GM18520 (cell line): ENCODE results near the gene CDK6.

Experiments used
- ATAC-seq: cut with Tn5 transposase; IDR thresholded peaks from one replicate; pipeline ENCODE4 v1.9.1; 2021; ENCODE audit not compliant: unreplicated experiment

The CDK6 gene

DNA sequence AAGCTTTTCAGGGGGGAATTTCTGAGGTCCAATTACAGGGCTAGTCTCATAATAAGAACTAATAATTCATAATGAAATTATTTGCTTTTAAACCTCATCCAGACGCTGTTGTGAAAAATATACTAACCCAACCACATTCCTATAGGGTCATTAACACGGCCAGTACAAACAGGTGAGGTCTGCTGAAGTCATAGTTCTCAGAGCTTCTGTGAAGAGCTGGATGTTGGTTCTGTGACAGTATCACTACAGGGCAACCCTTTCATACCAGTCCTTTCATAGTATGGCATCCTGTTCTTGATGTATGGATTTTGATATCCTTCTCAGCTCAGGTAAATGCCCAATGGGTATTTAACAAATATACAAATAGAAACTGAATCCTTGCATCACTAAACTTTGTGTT lies 183.8 kb downstream of the CDK6 start:
- no peak for ATAC-seq

DNA sequence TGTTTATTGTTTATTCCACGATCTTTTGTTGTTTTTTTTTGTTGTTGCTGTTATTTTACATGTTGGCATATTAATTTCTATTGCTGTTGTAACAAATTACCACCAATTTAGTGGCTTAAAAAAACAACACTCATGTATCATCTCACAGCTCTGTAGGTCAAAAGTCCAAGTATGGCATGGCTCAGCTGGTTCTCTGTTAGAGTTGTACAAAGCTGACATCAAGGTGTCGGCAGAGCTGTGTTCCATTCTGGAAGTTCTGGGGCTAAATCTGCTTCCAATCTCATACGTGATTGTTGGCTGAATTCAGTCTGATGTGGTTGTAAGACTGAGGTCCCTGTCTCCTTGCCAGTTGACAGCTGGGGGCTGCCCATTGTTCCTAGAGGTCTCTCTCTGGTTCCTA lies 186.0 kb downstream of the CDK6 start:
- ATAC-seq: no peak

DNA sequence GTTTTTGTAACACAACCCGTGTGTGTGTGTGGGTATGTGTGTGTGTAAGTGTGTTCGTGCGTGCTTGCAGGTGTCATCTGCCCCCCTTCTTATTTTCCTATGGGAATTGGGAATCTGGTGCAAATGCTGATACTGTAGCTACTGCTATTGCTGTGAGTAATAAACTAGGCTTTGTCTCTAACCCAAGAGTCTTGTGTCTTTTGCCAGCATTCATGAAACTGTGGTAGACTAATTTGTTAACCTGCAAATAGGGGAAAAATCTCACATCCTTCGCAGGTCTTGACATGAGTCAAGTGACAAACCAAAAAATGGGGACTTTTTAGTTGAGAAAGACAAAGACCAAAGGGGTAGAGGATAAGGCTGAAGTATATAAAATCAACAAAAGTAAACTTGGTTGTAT lies 188.3 kb downstream of the CDK6 start:
- peak; percentile 60 for ATAC-seq

GRCh38 chr7:92647652-92648051 lies 188.7 kb downstream of the CDK6 start:
- ATAC-seq: no peak

DNA sequence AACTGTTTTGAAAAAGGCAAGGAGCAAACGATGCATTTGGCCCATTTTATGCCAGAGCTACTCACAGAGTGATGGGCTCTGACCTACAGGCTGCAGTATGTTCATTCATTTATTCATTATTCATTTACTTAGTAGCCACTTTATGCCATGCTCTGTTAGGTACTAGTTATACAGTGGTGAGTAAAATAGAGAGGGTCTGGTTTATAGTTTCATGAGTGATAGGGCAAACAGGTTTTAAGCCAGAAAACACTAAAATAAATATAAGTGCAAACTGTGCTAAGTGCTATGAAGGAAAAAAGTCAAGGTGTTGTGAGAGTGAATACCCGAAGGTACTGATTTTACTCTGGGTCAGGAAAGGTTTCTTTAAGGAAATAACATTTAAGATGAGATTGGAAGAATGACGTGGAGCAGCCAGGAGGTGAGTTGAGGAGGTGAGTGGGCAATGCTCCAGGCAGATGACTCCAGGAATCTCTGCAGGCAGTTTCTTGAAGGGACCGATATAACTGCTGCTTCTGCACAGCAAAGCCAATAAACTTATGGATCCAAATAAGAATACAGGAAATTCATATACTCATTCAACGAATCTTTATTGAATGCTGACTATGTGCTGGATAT lies 189.3 kb downstream of the CDK6 start:
- peak; percentile 20 for ATAC-seq

GRCh38 chr7:92645114-92646061 lies 191.0 kb downstream of the CDK6 start:
- no peak for ATAC-seq

DNA sequence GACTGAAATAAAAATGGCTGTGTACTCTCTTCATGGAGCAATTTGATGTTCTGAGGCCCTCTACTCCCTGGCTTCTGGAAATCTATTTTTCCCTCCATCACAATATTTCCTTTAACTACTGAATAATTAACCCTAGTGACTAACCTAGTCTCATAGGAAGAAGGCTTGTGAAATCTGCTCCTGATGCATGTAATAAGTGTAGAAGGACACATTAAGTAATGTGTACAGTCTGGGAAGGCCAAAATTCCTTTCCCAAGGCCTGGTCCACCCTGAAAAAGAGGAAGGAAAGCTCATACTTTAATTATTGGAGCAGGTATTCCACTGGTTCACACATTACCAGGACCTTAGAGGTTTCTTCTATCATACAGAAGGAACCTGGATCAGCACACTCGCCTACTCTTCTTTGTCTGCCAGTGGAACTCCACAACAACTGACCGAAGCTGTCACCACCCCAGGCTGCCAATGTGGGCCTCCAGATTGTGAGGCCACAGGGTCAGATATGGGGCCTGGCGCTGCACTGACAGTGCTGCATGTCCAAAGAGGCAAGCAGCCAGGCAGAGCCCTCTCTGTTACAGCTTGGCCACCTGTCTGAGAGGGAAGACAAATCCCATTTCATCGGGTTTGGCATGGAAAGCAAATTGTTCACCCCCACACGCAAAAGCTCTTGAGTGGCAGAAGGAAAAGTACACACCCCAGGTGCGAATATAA lies 191.8 kb downstream of the CDK6 start:
- ATAC-seq: no peak

DNA sequence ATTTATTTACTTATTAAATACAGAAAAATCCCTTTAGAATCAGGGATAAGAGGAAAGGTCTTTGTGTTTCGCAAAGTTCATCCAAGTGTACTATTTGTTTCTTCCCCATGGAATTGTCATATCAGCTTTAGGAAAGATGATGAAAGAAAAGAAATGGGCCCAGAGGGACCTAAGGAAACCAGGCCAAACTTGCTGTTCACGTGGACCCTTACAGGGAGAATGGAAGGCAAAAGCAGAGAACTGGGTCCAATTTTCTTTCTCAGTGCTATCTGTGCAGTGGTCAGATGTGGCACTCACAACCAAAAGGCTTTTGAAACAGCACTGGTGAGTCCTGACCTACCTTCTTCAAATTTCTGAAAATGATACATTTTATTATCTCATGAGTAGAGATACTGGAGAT lies 192.6 kb downstream of the CDK6 start:
- ATAC-seq: no peak

- ATAC-seq: peak; percentile 73
These were observed 194.4 kb downstream of the CDK6 start for GRCh38 chr7:92641921-92642511.

GRCh38 chr7:92639966-92640365 lies 196.4 kb downstream of the CDK6 start:
- no peak for ATAC-seq

DNA sequence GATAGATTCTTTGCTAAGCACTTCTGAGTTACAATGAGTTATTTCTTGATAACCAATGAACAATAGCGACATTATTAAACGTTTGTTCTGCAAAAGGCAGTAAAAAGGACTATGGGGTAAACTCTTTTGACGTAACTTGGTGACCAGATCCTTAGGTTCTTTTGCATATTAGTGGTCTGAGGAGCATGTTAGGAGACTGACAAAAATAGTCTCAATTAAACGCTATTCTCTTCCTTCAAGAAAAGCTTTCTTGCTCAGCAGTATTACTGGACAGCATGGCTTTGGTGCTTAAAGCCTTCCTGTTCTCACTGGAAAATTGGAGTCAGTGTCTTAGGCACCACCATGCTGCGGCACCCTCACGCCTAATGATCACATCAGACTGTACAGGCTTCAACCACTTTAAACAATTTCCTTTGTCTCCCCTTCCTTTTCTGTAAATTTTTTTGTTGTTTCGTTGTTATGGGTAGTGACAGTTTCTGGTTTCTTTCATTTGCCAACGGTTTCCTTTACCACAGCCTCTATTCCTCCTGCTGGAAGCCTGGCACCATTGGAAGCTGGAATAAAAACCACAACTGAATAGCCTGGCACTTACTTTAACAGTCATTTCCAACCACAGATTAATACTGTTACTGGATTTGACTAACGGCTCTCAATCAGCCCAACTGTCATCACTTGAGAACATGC lies 197.0 kb downstream of the CDK6 start:
- ATAC-seq: no peak

GRCh38 chr7:92636018-92636560 lies 200.3 kb downstream of the CDK6 start:
- no peak for ATAC-seq

GRCh38 chr7:92635538-92635937 lies 200.8 kb downstream of the CDK6 start:
- no peak for ATAC-seq

DNA sequence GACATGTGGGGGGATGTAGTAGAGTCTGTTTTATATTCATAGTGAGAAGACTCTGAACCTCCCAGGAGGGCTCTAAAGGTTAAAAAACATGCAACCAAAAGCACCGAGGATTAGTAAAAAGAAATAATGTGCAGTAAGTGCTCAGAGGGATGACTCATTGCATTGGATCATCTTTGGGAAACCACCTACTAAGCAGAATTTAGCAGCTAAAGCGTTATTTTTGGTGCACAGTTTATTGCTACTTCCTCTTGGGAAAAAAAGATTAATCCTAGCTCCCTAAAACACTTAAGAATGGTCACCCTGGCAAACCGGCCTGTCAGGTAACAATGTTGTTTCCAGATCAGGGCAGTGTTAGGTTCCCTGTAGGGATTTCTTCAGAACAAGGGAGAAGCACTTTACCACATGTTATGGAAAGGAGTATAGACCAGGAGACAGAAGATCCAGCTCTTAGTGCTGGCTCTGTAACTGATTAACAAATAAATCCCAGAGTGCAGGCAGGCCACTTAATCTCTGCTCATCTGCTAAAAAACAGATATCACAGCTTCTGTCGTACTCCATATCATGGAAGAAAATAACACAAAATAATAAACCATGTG lies 201.4 kb downstream of the CDK6 start:
- ATAC-seq: peak; percentile 27

DNA sequence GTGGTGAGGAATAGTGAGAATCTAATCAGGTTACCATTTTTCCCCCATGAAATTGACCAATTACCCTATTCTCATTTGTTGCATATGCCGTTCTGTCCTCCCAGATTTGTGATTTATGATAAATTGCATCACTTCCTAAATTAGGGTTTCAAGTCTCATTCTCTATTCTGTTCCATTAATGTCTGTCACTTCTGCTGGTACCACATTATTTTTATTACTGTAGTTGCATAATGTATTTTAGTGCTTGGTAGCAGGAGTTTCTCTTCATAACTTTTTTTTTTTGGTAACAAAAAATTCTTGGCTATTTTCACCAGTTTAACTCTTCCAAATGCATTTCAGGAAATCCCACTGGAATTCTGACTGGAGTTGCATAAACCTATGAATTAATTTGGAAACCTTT lies 202.2 kb downstream of the CDK6 start:
- ATAC-seq: no peak

- ATAC-seq: no peak
These were observed 203.0 kb downstream of the CDK6 start for GRCh38 chr7:92633211-92633906.

- no peak for ATAC-seq
These were observed 203.6 kb downstream of the CDK6 start for GRCh38 chr7:92632791-92633190.

- peak; percentile 10 for ATAC-seq
These were observed 204.4 kb downstream of the CDK6 start for GRCh38 chr7:92631850-92632487.
